Inflammatory macrophage (primary cell): ENCODE measurements around the gene MXD4.
"Not testable (repeated sequence)": the region's sequence is repeated elsewhere in the genome, so short reads cannot be mapped to it uniquely, and the experiment has no call there.

ENCODE experiments used
- DNase-seq, 2 donors: peaks; one replicate each; pipeline ENCODE4 v3.0.0-alpha.2; 2020 to 2022

Gene MXD4

GRCh38 chr4:2250357-2251072 lies 11.4 kb downstream of the MXD4 start:
- no peak for DNase-seq

- DNase-seq, result no peak
Measured at GRCh38 chr4:2249526-2250356, 12.2 kb downstream of the MXD4 start.

GRCh38 chr4:2248821-2249261 lies 13.1 kb downstream of the MXD4 start:
- DNase-seq, result no peak

GRCh38 chr4:2248044-2248780 lies 13.7 kb downstream of the MXD4 start:
- DNase-seq, result no peak

GRCh38 chr4:2247128-2248043 lies 14.5 kb downstream of the MXD4 start:
- no peak for DNase-seq

- no peak for DNase-seq
Measured at GRCh38 chr4:2246384-2247127, 15.4 kb downstream of the MXD4 start.

GRCh38 chr4:2245787-2246275 lies 16.1 kb downstream of the MXD4 start:
- no peak for DNase-seq

GRCh38 chr4:2245057-2245786 lies 16.7 kb downstream of the MXD4 start:
- DNase-seq, result peak; percentile 16 to 31

GRCh38 chr4:2243681-2244380 lies 18.1 kb downstream of the MXD4 start:
- peak; percentile 77 to 87 for DNase-seq

- peak; percentile 99 for DNase-seq
Measured at GRCh38 chr4:2241410-2242353, 20.2 kb downstream of the MXD4 start, which contains the start of the genes HAUS3 and POLN. TSS of gene HAUS3 (minus strand) at chr4:2242121. CDS start at chr4:2240946, 1,175 bp downstream. TSS of gene POLN (minus strand) at chr4:2242121. CDS start at chr4:2229231, 12,890 bp downstream.

GRCh38 chr4:2241003-2241402 lies 20.9 kb downstream of the MXD4 start:
- DNase-seq, result no peak

GRCh38 chr4:2236944-2237666 lies 24.8 kb downstream of the MXD4 start:
- DNase-seq, result no peak

GRCh38 chr4:2231082-2231481 lies 30.8 kb downstream of the MXD4 start:
- no peak for DNase-seq

GRCh38 chr4:2226261-2226660 lies 35.6 kb downstream of the MXD4 start:
- no peak for DNase-seq

GRCh38 chr4:2222838-2223237 lies 39.1 kb downstream of the MXD4 start:
- DNase-seq, result no peak

- not testable (repeated sequence) for DNase-seq
Measured at GRCh38 chr4:2221378-2221777, 40.5 kb downstream of the MXD4 start.

GRCh38 chr4:2220016-2220630 lies 41.8 kb downstream of the MXD4 start:
- DNase-seq, result peak; percentile 53 to 62
